Head of caudate nucleus (tissue), 42 donors: ENCODE results near the gene MUC2.

Experiments used
- DNase-seq, 42 donors: peaks; one replicate each; pipeline versions ENCODE4 v3.0.0 to v3.0.0-alpha.2; 2020 to 2021; ENCODE audit warnings: mixed read lengths in 7 of 42
- intact Hi-C: fragments of 100-400 bp; cut with DNase I; formaldehyde crosslinking; loops from one replicate; pipeline ENCODE4 v1.15.0; 2022

Gene MUC2

GRCh38 chr11:1082346-1082727, 7.7 kb downstream of the MUC2 start:
- DNase-seq: peak in 7 of 42 donors; percentile 4 to 34 (median 22)
- intact Hi-C loops: no loop called here

- intact Hi-C loops: no loop called here
- DNase-seq: peak in 8 of 42 donors; percentile 3 to 29 (median 12)
Observed at GRCh38 chr11:1082728-1083620, 8.3 kb downstream of the MUC2 start.

GRCh38 chr11:1083621-1084551, 9.2 kb downstream of the MUC2 start:
- intact Hi-C loops: no loop called here
- DNase-seq: peak in 6 of 42 donors; percentile 9 to 23 (median 16)

- intact Hi-C loops: no loop called here
- DNase-seq: peak in 10 of 42 donors; percentile 5 to 48 (median 15)
Observed at GRCh38 chr11:1084561-1085439, 10.1 kb downstream of the MUC2 start.

- peak in 8 of 42 donors; percentile 0 to 31 (median 11) for DNase-seq
- intact Hi-C loops: no loop called here
Observed at GRCh38 chr11:1085440-1086170, 10.9 kb downstream of the MUC2 start.

- DNase-seq: peak in 6 of 42 donors; percentile 1 to 43 (median 10)
- intact Hi-C loops: no loop called here
Observed at GRCh38 chr11:1086171-1087102, 11.8 kb downstream of the MUC2 start.

GRCh38 chr11:1087279-1087960, 12.7 kb downstream of the MUC2 start:
- intact Hi-C loops: no loop called here
- DNase-seq: peak in 4 of 42 donors; percentile 3 to 26 (median 8)

GRCh38 chr11:1087961-1088926, 13.6 kb downstream of the MUC2 start:
- intact Hi-C loops: no loop called here
- DNase-seq: peak in 4 of 42 donors; percentile 4 to 36 (median 9)

GRCh38 chr11:1088927-1089737, 14.5 kb downstream of the MUC2 start:
- peak in 1 of 42 donors; percentile 9 for DNase-seq
- intact Hi-C loops: no loop called here

- intact Hi-C loops: no loop called here
Observed at GRCh38 chr11:1089738-1090599, 15.3 kb downstream of the MUC2 start.

GRCh38 chr11:1090600-1091331, 16.1 kb downstream of the MUC2 start:
- no peak for DNase-seq
- intact Hi-C loops: no loop called here

More at GRCh38 chr11:1089738-1090599, 15.3 kb downstream of the MUC2 start:
- DNase-seq: no peak

- DNase-seq: no peak
Observed at GRCh38 chr11:1091332-1092083, 16.8 kb downstream of the MUC2 start.

More at GRCh38 chr11:1091332-1092083, 16.8 kb downstream of the MUC2 start:
- intact Hi-C loops: no loop called here
